ENCODE data around the gene SUSD6.
"Not testable (repeated sequence)": the region's sequence is repeated elsewhere in the genome, so short reads cannot be mapped to it uniquely, and the experiment has no call there.

SUSD6 gene

GRCh38 chr14:69632164-69632563 lies 20.8 kb downstream of the SUSD6 start:
- H3K9ac ChIP-seq (ENCODE audit: low read length): peak overlapping the region; percentile 36
- no peaks in the 10 kb centered on the region for H3K27me3 ChIP-seq (ENCODE audit: control insufficient read depth, insufficient read depth, low read length)
- no peaks in the 10 kb centered on the region for H3K36me3 ChIP-seq (ENCODE audit: control insufficient read depth, insufficient read depth, low read length)
- H3K4me1 ChIP-seq (ENCODE audit: control insufficient read depth, insufficient read depth, low read length): peaks cover 40% of the 10 kb centered on the region
- H3K4me3 ChIP-seq (ENCODE audit: low read length): no peak overlapping the region
- H3K27ac ChIP-seq (ENCODE audit: low read depth, low read length): no peak overlapping the region

- Histone ChIP-seq H3K9ac (ENCODE audit: low read length) (no peak overlapping the region), H3K4me1 (ENCODE audit: control insufficient read depth, insufficient read depth, low read length) (peaks cover 46% of the 10 kb centered on the region), H3K27ac (ENCODE audit: low read depth, low read length) (no peak overlapping the region), H3K27me3 (ENCODE audit: control insufficient read depth, insufficient read depth, low read length) (no peaks in the 10 kb centered on the region), H3K36me3 (ENCODE audit: control insufficient read depth, insufficient read depth, low read length) (no peaks in the 10 kb centered on the region), H3K4me3 (ENCODE audit: low read length) (no peak overlapping the region)
These were observed 21.3 kb downstream of the SUSD6 start for GRCh38 chr14:69632593-69633151.

GRCh38 chr14:69633238-69633637 lies 21.8 kb downstream of the SUSD6 start:
- no peaks in the 10 kb centered on the region for H3K36me3 ChIP-seq (ENCODE audit: control insufficient read depth, insufficient read depth, low read length)
- no peak overlapping the region for H3K4me3 ChIP-seq (ENCODE audit: low read length)
- H3K27me3 ChIP-seq (ENCODE audit: control insufficient read depth, insufficient read depth, low read length): no peaks in the 10 kb centered on the region
- H3K27ac ChIP-seq (ENCODE audit: low read depth, low read length): no peak overlapping the region
- H3K4me1 ChIP-seq (ENCODE audit: control insufficient read depth, insufficient read depth, low read length): peaks cover 51% of the 10 kb centered on the region
- no peak overlapping the region for H3K9ac ChIP-seq (ENCODE audit: low read length)

GRCh38 chr14:69635981-69636639 lies 24.7 kb downstream of the SUSD6 start:
- H3K9ac ChIP-seq (ENCODE audit: low read length): no peak overlapping the region
- no peaks in the 10 kb centered on the region for H3K27me3 ChIP-seq (ENCODE audit: control insufficient read depth, insufficient read depth, low read length)
- peaks cover 47% of the 10 kb centered on the region for H3K4me1 ChIP-seq (ENCODE audit: control insufficient read depth, insufficient read depth, low read length)
- no peak overlapping the region for H3K4me3 ChIP-seq (ENCODE audit: low read length)
- H3K27ac ChIP-seq (ENCODE audit: low read depth, low read length): peak overlapping the region; percentile 19
- H3K36me3 ChIP-seq (ENCODE audit: control insufficient read depth, insufficient read depth, low read length): no peaks in the 10 kb centered on the region

- no peaks in the 10 kb centered on the region for H3K27me3 ChIP-seq (ENCODE audit: control insufficient read depth, insufficient read depth, low read length)
- H3K4me1 ChIP-seq (ENCODE audit: control insufficient read depth, insufficient read depth, low read length): peaks cover 43% of the 10 kb centered on the region
- H3K36me3 ChIP-seq (ENCODE audit: control insufficient read depth, insufficient read depth, low read length): no peaks in the 10 kb centered on the region
- H3K9ac ChIP-seq (ENCODE audit: low read length): no peak overlapping the region
- peak overlapping the region; percentile 30 for H3K4me3 ChIP-seq (ENCODE audit: low read length)
- peak overlapping the region; percentile 19 for H3K27ac ChIP-seq (ENCODE audit: low read depth, low read length)
These were observed 25.5 kb downstream of the SUSD6 start for GRCh38 chr14:69636718-69637480.

GRCh38 chr14:69637503-69638031 lies 26.2 kb downstream of the SUSD6 start:
- no peak overlapping the region for H3K27ac ChIP-seq (ENCODE audit: low read depth, low read length)
- no peaks in the 10 kb centered on the region for H3K27me3 ChIP-seq (ENCODE audit: control insufficient read depth, insufficient read depth, low read length)
- peaks cover 38% of the 10 kb centered on the region for H3K4me1 ChIP-seq (ENCODE audit: control insufficient read depth, insufficient read depth, low read length)
- no peaks in the 10 kb centered on the region for H3K36me3 ChIP-seq (ENCODE audit: control insufficient read depth, insufficient read depth, low read length)
- H3K9ac ChIP-seq (ENCODE audit: low read length): no peak overlapping the region
- H3K4me3 ChIP-seq (ENCODE audit: low read length): peak overlapping the region; percentile 30

- no peak overlapping the region for H3K4me3 ChIP-seq (ENCODE audit: low read length)
- H3K4me1 ChIP-seq (ENCODE audit: control insufficient read depth, insufficient read depth, low read length): peaks cover 30% of the 10 kb centered on the region
- H3K27ac ChIP-seq (ENCODE audit: low read depth, low read length): no peak overlapping the region
These were observed 29.5 kb downstream of the SUSD6 start for GRCh38 chr14:69640931-69641330.

GRCh38 chr14:69642212-69642793 lies 30.9 kb downstream of the SUSD6 start:
- not testable (repeated sequence) for H3K9ac ChIP-seq (ENCODE audit: low read length); H3K27ac ChIP-seq (ENCODE audit: low read depth, low read length); H3K36me3 ChIP-seq (ENCODE audit: control insufficient read depth, insufficient read depth, low read length); H3K4me3 ChIP-seq (ENCODE audit: low read length); H3K27me3 ChIP-seq (ENCODE audit: control insufficient read depth, insufficient read depth, low read length)
- H3K4me1 ChIP-seq (ENCODE audit: control insufficient read depth, insufficient read depth, low read length): peaks cover 19% of the 10 kb centered on the region

More at GRCh38 chr14:69640931-69641330, 29.5 kb downstream of the SUSD6 start:
- H3K27me3 ChIP-seq (ENCODE audit: control insufficient read depth, insufficient read depth, low read length): no peaks in the 10 kb centered on the region
- no peaks in the 10 kb centered on the region for H3K36me3 ChIP-seq (ENCODE audit: control insufficient read depth, insufficient read depth, low read length)
- no peak overlapping the region for H3K9ac ChIP-seq (ENCODE audit: low read length)

- peaks cover 15% of the 10 kb centered on the region for H3K4me1 ChIP-seq (ENCODE audit: control insufficient read depth, insufficient read depth, low read length)
- no peak overlapping the region for H3K4me3 ChIP-seq (ENCODE audit: low read length)
- peak overlapping the region; percentile 12 for H3K27ac ChIP-seq (ENCODE audit: low read depth, low read length)
- no peaks in the 10 kb centered on the region for H3K36me3 ChIP-seq (ENCODE audit: control insufficient read depth, insufficient read depth, low read length)
- H3K27me3 ChIP-seq (ENCODE audit: control insufficient read depth, insufficient read depth, low read length): no peaks in the 10 kb centered on the region
- no peak overlapping the region for H3K9ac ChIP-seq (ENCODE audit: low read length)
These were observed 32.2 kb downstream of the SUSD6 start for GRCh38 chr14:69643430-69644200.

GRCh38 chr14:69644814-69645213 lies 33.4 kb downstream of the SUSD6 start:
- Histone ChIP-seq H3K27ac (ENCODE audit: low read depth, low read length) (no peak overlapping the region), H3K36me3 (ENCODE audit: control insufficient read depth, insufficient read depth, low read length) (no peaks in the 10 kb centered on the region), H3K9ac (ENCODE audit: low read length) (no peak overlapping the region), H3K4me1 (ENCODE audit: control insufficient read depth, insufficient read depth, low read length) (peaks cover 27% of the 10 kb centered on the region), H3K4me3 (ENCODE audit: low read length) (no peak overlapping the region), H3K27me3 (ENCODE audit: control insufficient read depth, insufficient read depth, low read length) (no peaks in the 10 kb centered on the region)

GRCh38 chr14:69647213-69647612 lies 35.8 kb downstream of the SUSD6 start:
- no peaks in the 10 kb centered on the region for H3K36me3 ChIP-seq (ENCODE audit: control insufficient read depth, insufficient read depth, low read length)
- H3K27ac ChIP-seq (ENCODE audit: low read depth, low read length): no peak overlapping the region
- H3K27me3 ChIP-seq (ENCODE audit: control insufficient read depth, insufficient read depth, low read length): no peaks in the 10 kb centered on the region
- H3K4me3 ChIP-seq (ENCODE audit: low read length): no peak overlapping the region
- no peak overlapping the region for H3K9ac ChIP-seq (ENCODE audit: low read length)
- H3K4me1 ChIP-seq (ENCODE audit: control insufficient read depth, insufficient read depth, low read length): peaks cover 37% of the 10 kb centered on the region

GRCh38 chr14:69647642-69648041 lies 36.2 kb downstream of the SUSD6 start:
- H3K27me3 ChIP-seq (ENCODE audit: control insufficient read depth, insufficient read depth, low read length); H3K9ac ChIP-seq (ENCODE audit: low read length); H3K4me3 ChIP-seq (ENCODE audit: low read length); H3K36me3 ChIP-seq (ENCODE audit: control insufficient read depth, insufficient read depth, low read length): not testable (repeated sequence)
- Histone ChIP-seq H3K27ac (ENCODE audit: low read depth, low read length) (peak overlapping the region; percentile 69), H3K4me1 (ENCODE audit: control insufficient read depth, insufficient read depth, low read length) (peaks cover 37% of the 10 kb centered on the region)
